Epithelial cell of proximal tubule (primary cell): ENCODE data around the gene CNDP2. TPM values are rescaled to one million over a fixed set of nuclear protein-coding genes. Genes with fewer than 3 reads are reported as not detected.

Source experiments
- DNase-seq: peaks from one replicate; pipeline ENCODE4 v3.0.0-alpha.2; 2011; ENCODE audit warnings: low read depth
- H3K4me3 ChIP-seq: 2 replicates; pipeline ENCODE4 v1.5.1; 2011; ENCODE audit warnings: low read depth, mild to moderate bottlenecking, low read length
- CTCF ChIP-seq: conservative IDR thresholded peaks from 2 replicates; pipeline ENCODE4 v1.5.1; 2012; ENCODE audit warnings: low read depth, mild to moderate bottlenecking, low read length
- total RNA-seq: library from RNA; depleted of rRNA; stranded (reverse); fragments of >200 nt; gene quantifications from 2 replicates; pipeline ENCODE4 v1.2.3, GENCODE V29; 2015

CNDP2 gene
- total RNA-seq, 1 donor from 2014 or later, result 171 TPM

GRCh38 chr18:74515620-74516231, 19.6 kb downstream of the CNDP2 start:
- no peak overlapping the region for H3K4me3 ChIP-seq
- no peak for DNase-seq
- no peak for TF ChIP-seq CTCF

GRCh38 chr18:74516271-74517235, 20.4 kb downstream of the CNDP2 start:
- DNase-seq, result no peak
- no peak for TF ChIP-seq CTCF
- H3K4me3 ChIP-seq, result no peak overlapping the region

- no peak overlapping the region for H3K4me3 ChIP-seq
- no peak for TF ChIP-seq CTCF
- no peak for DNase-seq
Measured at GRCh38 chr18:74517236-74517630, 21.1 kb downstream of the CNDP2 start.

GRCh38 chr18:74518456-74519295, 22.5 kb downstream of the CNDP2 start:
- TF ChIP-seq CTCF, result no peak
- no peak for DNase-seq
- H3K4me3 ChIP-seq, result no peak overlapping the region

GRCh38 chr18:74519320-74520095, 23.3 kb downstream of the CNDP2 start:
- no peak overlapping the region for H3K4me3 ChIP-seq
- no peak for TF ChIP-seq CTCF
- no peak for DNase-seq

- no peak overlapping the region for H3K4me3 ChIP-seq
- TF ChIP-seq CTCF, result no peak
- DNase-seq, result no peak
Measured at GRCh38 chr18:74520096-74520833, 24.1 kb downstream of the CNDP2 start.
